HG03521 (cell line): ENCODE measurements around the gene IFNGR1.
"Not testable (repeated sequence)": the region's sequence is repeated elsewhere in the genome, so short reads cannot be mapped to it uniquely, and the experiment has no call there.

Experiments
- ATAC-seq: cut with Tn5 transposase; IDR thresholded peaks from one replicate; pipeline ENCODE4 v1.9.1; 2021; ENCODE audit warnings: mild to moderate bottlenecking, moderate library complexity; ENCODE audit not compliant: unreplicated experiment

The IFNGR1 gene

GRCh38 chr6:137236581-137237355, 17.6 kb upstream of the IFNGR1 start:
- no peak for ATAC-seq

- ATAC-seq: no peak
These were observed 16.5 kb upstream of the IFNGR1 start for GRCh38 chr6:137235686-137236085.

GRCh38 chr6:137233911-137234863, 15.0 kb upstream of the IFNGR1 start:
- no peak for ATAC-seq

- ATAC-seq: no peak
These were observed 12.7 kb upstream of the IFNGR1 start for GRCh38 chr6:137231895-137232294.

- ATAC-seq: no peak
These were observed 11.9 kb upstream of the IFNGR1 start for GRCh38 chr6:137230956-137231555.

- no peak for ATAC-seq
These were observed 11.4 kb upstream of the IFNGR1 start for GRCh38 chr6:137230547-137230946.

GRCh38 chr6:137229075-137229759, 10.0 kb upstream of the IFNGR1 start:
- ATAC-seq: no peak

- ATAC-seq: peak; percentile 49
These were observed 8.7 kb upstream of the IFNGR1 start for GRCh38 chr6:137227871-137228302.

- no peak for ATAC-seq
These were observed 7.5 kb upstream of the IFNGR1 start for GRCh38 chr6:137226697-137227096.

GRCh38 chr6:137224799-137225198, 5.6 kb upstream of the IFNGR1 start:
- no peak for ATAC-seq

GRCh38 chr6:137223370-137224131, 4.4 kb upstream of the IFNGR1 start:
- ATAC-seq: no peak

- ATAC-seq: no peak
These were observed 3.2 kb upstream of the IFNGR1 start for GRCh38 chr6:137222381-137222780.

GRCh38 chr6:137219664-137220252, 573 bp upstream of the IFNGR1 start:
- no peak for ATAC-seq

GRCh38 chr6:137218473-137218916, 690 bp downstream of the IFNGR1 start:
- ATAC-seq: peak; percentile 39

GRCh38 chr6:137217801-137218472, 1.2 kb downstream of the IFNGR1 start:
- no peak for ATAC-seq

- no peak for ATAC-seq
These were observed 2.2 kb downstream of the IFNGR1 start for GRCh38 chr6:137216875-137217553.

- ATAC-seq: no peak
These were observed 3.1 kb downstream of the IFNGR1 start for GRCh38 chr6:137216106-137216505.

- not testable (repeated sequence) for ATAC-seq
These were observed 3.6 kb downstream of the IFNGR1 start for GRCh38 chr6:137215630-137216029.
